HEK293T (cell line): ENCODE data around the gene GJB5.

ENCODE experiments used
- CTCF ChIA-PET: fragments of 350-600 bp; formaldehyde crosslinking; extraction: SDS; loops from one replicate; lab custom pipeline; 2021; ENCODE audit warnings: antibody characterized with exemption, inconsistent platforms; lab: Yijun Ruan, JAX
- POLR2A ChIA-PET: fragments of 350-600 bp; formaldehyde crosslinking; extraction: SDS; loops from one replicate; lab custom pipeline; 2020; ENCODE audit warnings: antibody characterized with exemption, inconsistent platforms; lab: Yijun Ruan, JAX
- DNase-seq: peaks from one replicate; pipeline ENCODE4 v3.0.0; 2012; ENCODE audit warnings: mixed read lengths; ENCODE audit errors: extremely low spot score
- ARNT ChIP-seq: fragments of 450-650 bp; IDR thresholded peaks from 2 replicates; pipeline ENCODE4 v1.6.1; 2017; ENCODE audit warnings: mild to moderate bottlenecking
- BHLHE40 ChIP-seq: fragments of 450-650 bp; IDR thresholded peaks from 2 replicates; pipeline ENCODE4 v1.6.1; 2016; ENCODE audit warnings: mild to moderate bottlenecking, moderate library complexity, borderline replicate concordance
- CTBP1 ChIP-seq: fragments of 450-650 bp; IDR thresholded peaks from 2 replicates; pipeline ENCODE4 v1.6.1; 2016; ENCODE audit warnings: borderline replicate concordance
- ELF4 ChIP-seq: fragments of 450-650 bp; IDR thresholded peaks from 2 replicates; pipeline ENCODE4 v1.6.1; 2017; ENCODE audit warnings: antibody characterized with exemption
- FOXA1 ChIP-seq: fragments of 450-650 bp; IDR thresholded peaks from 2 replicates; pipeline ENCODE4 v1.6.1; 2016; ENCODE audit warnings: mild to moderate bottlenecking
- FOXK2 ChIP-seq: fragments of 450-650 bp; IDR thresholded peaks from 2 replicates; pipeline ENCODE4 v1.6.1; 2016; ENCODE audit warnings: mild to moderate bottlenecking
- FOXM1 ChIP-seq: fragments of 450-650 bp; IDR thresholded peaks from 2 replicates; pipeline ENCODE4 v1.6.1; 2017; ENCODE audit warnings: mild to moderate bottlenecking, borderline replicate concordance
- HDGF ChIP-seq: fragments of 450-650 bp; IDR thresholded peaks from 2 replicates; pipeline ENCODE4 v1.6.1; 2017; ENCODE audit warnings: antibody characterized with exemption, borderline replicate concordance
- L3MBTL2 ChIP-seq: fragments of 450-650 bp; conservative IDR thresholded peaks from 2 replicates; pipeline ENCODE4 v1.6.1; 2016; ENCODE audit warnings: mild to moderate bottlenecking
- LEF1 ChIP-seq: fragments of 450-650 bp; IDR thresholded peaks from 2 replicates; pipeline ENCODE4 v1.6.1; 2017; ENCODE audit warnings: mild to moderate bottlenecking, borderline replicate concordance
- NFRKB ChIP-seq: fragments of 450-650 bp; IDR thresholded peaks from 2 replicates; pipeline ENCODE4 v1.6.1; 2016; ENCODE audit warnings: mild to moderate bottlenecking, moderate library complexity
- SP1 ChIP-seq: fragments of 450-650 bp; IDR thresholded peaks from 2 replicates; pipeline ENCODE4 v1.6.1; 2017
- SUZ12 ChIP-seq: fragments of 450-650 bp; IDR thresholded peaks from 2 replicates; pipeline ENCODE4 v1.6.1; 2016; ENCODE audit warnings: mild to moderate bottlenecking
- TARDBP ChIP-seq: fragments of 450-650 bp; IDR thresholded peaks from 2 replicates; pipeline ENCODE4 v1.6.1; 2016
- ZNF384 ChIP-seq: fragments of 450-650 bp; IDR thresholded peaks from 2 replicates; pipeline ENCODE4 v1.6.1; 2016
- TF ChIP-seq, protein P1 (sequence below): fragments of 450-650 bp; IDR thresholded peaks from 2 replicates; pipeline ENCODE4 v1.6.1; 2016

GJB5 gene

DNA sequence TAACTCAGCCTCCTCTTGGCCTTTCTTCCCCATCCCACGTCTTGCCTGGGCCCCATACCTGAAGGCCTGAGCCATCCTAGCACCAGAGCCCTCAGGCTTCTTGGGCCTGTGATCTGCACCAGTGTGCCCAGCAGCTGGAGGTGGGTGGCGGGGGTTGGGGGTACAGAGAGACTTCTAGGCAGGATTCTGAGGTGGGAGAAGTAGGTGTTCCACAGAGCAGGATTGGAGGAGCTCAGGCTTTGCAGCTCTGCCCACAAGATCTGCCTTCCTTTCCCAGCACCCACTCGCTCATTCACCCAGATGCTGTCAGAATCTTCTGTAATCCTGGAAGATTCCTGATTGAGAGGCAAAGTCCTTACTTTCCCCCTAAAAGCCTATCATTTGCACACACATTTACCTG is 10.0 kb upstream of the GJB5 start:
- CTCF ChIA-PET: no interaction called here
- TF ChIP-seq CTBP1 (no peak), FOXA1 (no peak), L3MBTL2 (no peak), NFRKB (no peak), ELF4 (no peak), LEF1 (no peak), ARNT (no peak), BHLHE40 (no peak), SP1 (no peak)
- TF ChIP-seq, protein P1, sequence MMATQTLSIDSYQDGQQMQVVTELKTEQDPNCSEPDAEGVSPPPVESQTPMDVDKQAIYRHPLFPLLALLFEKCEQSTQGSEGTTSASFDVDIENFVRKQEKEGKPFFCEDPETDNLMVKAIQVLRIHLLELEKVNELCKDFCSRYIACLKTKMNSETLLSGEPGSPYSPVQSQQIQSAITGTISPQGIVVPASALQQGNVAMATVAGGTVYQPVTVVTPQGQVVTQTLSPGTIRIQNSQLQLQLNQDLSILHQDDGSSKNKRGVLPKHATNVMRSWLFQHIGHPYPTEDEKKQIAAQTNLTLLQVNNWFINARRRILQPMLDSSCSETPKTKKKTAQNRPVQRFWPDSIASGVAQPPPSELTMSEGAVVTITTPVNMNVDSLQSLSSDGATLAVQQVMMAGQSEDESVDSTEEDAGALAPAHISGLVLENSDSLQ: no peak
- no peak for DNase-seq
- POLR2A ChIA-PET: no interaction called here

DNA sequence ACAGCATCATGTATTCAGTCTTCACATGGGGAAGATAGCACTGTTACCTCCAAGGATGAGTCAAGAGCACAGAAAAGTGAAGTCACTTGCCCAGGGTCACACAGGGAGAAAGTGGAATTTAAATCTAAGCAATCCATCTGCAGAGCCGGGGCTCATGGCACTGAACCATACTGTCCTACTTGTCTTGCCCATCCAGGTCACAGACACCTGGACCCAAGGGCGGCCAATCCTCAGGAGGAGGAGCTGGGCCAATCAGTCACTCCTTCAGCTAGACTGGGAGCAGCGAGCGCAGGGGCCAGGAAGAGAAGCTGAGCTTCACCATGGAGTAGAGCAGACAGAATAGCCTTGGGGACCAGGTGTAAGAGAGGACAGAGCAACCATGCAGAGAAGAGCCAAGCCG is 9.2 kb upstream of the GJB5 start:
- DNase-seq: no peak
- ChIA-PET CTCF (no interaction called here), POLR2A (no interaction called here)
- TF ChIP-seq BHLHE40 (no peak), ARNT (no peak), SP1 (no peak), SUZ12 (no peak), ZNF384 (no peak), FOXA1 (no peak), TARDBP (no peak), L3MBTL2 (no peak), NFRKB (no peak), LEF1 (no peak), FOXM1 (no peak), HDGF (no peak), ELF4 (no peak)
- TF ChIP-seq, protein P1: no peak

DNA sequence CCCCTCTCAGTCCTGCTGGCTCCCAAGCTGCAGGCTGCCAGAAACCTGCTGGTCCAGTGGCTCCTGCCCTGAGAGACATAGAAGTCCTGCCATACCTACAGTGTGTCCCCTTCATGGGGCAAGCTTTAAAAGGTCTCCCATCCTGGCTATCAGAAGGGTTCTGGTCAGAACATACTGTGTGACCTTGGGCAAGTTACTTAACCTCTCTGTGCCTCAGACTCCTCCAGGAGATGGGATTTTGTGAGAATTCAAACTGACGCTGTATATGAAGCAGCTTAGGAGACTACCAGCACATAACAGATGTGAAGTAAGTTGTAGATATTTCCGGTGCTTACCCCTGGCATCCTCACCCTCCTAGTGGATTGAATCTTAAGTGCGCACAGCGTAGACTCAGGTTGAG is 8.7 kb upstream of the GJB5 start:
- ChIA-PET POLR2A (no interaction called here), CTCF (no interaction called here)
- TF ChIP-seq SP1 (no peak), LEF1 (no peak), ARNT (no peak), ELF4 (no peak)
- DNase-seq: no peak

DNA sequence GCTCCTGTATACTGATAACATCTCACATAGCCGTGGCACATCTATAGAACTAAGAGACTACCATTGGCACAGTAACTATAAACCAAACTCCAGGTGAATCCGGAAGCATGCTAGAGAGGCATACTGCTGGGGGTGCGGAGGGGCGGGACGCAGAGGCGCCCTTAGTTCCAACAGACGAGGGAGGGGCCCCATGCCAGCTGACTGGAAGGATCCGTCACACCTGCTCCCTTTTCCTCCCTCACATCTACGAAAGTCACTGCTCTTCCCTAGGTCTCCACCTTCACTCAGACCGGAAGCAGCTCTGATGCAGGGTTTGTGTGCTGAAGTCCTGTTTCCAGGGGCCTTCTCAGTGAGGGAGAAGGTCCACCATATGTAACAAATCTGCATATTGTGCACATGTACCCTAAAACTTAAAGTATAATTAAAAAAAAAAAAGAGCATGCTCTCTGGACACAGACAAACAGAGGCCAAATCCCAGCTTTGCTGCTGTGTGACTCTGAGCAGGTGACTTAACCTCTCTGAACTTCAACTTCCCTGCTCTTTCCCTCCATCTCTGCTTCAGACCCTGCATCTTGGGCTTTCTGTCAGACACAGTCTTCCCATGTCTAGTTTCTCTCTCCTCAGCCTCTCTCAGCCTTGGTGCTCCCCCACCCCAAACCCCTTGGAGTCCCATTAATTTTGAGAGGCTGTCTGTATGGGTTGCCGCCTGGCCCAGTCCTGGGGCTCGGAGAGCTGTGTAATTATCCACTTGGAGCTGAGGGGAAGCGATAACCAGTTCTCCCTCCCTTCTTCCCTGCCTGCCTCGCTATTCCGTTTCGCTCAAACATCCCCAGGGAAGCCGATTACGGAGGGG is 7.8 kb upstream of the GJB5 start:
- DNase-seq: no peak
- POLR2A ChIA-PET: no interaction called here
- TF ChIP-seq BHLHE40 (no peak), FOXA1 (no peak), ZNF384 (no peak), CTBP1 (no peak)
- CTCF ChIA-PET: no interaction called here

DNA sequence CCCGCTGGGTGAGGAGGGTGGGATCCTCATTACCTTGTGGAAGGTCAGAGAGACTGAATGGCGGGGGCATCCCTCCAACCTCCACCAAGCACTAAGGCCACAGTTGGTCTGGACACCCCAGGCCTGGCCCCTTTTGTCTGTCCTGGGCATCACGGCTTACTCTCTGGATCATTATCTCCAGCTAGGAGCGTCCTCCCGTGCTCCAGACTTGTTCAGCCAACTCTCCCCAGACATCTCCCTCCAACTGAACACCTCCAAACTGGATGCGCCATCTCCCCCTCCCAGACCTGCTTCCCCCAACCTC is 7.3 kb upstream of the GJB5 start:
- ChIA-PET CTCF (no interaction called here), POLR2A (no interaction called here)
- no peak for DNase-seq
- TF ChIP-seq TARDBP: no peak
- no peak for TF ChIP-seq L3MBTL2
- TF ChIP-seq NFRKB: no peak
- no peak for TF ChIP-seq FOXA1
- TF ChIP-seq FOXK2: no peak
- no peak for TF ChIP-seq LEF1
- no peak for TF ChIP-seq SP1
- TF ChIP-seq BHLHE40: no peak

DNA sequence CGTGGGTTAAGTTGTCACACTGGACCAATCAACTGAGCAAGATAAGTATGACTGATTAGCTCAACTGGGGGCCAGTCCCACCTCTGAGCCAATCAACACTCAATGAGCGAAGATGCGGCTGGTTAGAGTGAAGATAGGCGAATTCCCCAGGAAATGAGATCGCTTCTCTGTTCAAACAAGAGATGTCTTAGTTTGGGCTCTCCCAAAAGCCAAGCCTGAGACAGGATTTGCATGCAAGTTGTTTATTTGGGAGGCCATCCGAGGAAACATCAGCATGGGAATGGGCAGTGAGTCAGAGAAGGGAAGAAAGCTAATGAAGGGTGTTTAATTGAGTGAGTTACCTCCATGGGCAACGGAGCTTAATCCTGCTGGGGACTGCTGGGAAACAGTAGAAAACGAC is 4.9 kb upstream of the GJB5 start:
- ChIA-PET POLR2A (no interaction called here), CTCF (no interaction called here)
- TF ChIP-seq FOXK2 (no peak), CTBP1 (no peak), NFRKB (no peak)
- DNase-seq: no peak

DNA sequence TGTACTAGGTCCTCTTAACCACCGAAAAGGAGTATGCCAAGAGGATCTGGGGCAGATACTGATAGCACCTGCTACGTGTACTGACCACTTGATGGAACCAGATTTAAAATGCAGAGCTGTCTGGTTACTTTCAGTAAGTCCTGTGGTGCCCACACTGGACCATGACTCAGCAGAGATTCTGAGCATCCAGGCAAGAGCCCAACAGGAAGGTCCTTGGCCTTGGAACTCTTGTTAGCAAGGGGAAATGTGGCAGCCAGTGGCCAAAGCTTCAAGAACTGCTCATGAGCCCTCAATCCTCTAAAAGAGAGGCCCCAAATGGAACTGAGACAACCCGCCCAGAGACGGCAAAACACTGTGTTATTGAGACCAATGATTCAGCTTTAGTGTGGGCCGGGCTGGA is 4.2 kb upstream of the GJB5 start:
- ChIA-PET POLR2A (no interaction called here), CTCF (no interaction called here)
- no peak for TF ChIP-seq ZNF384
- no peak for TF ChIP-seq L3MBTL2
- no peak for TF ChIP-seq BHLHE40
- TF ChIP-seq FOXK2: no peak
- no peak for TF ChIP-seq SP1
- TF ChIP-seq ELF4: no peak
- TF ChIP-seq, protein P1: no peak
- no peak for TF ChIP-seq NFRKB
- no peak for TF ChIP-seq TARDBP
- TF ChIP-seq ARNT: no peak
- TF ChIP-seq FOXM1: no peak
- TF ChIP-seq HDGF: no peak
- TF ChIP-seq CTBP1: no peak
- no peak for TF ChIP-seq FOXA1
- TF ChIP-seq LEF1: no peak
- no peak for TF ChIP-seq SUZ12
- DNase-seq: no peak
